Measurements from ENCODE around the gene CRACR2B.

Gene CRACR2B

GRCh38 chr11:827897-828192 lies at the start of gene CRACR2B:
Gene CRACR2B (plus strand): TSS chr11:827919. CDS start chr11:828608, 689 bp downstream.
- no peak for DNase-seq

GRCh38 chr11:778976-779954 lies 48.5 kb upstream of the CRACR2B start:
- no peak for DNase-seq

DNA sequence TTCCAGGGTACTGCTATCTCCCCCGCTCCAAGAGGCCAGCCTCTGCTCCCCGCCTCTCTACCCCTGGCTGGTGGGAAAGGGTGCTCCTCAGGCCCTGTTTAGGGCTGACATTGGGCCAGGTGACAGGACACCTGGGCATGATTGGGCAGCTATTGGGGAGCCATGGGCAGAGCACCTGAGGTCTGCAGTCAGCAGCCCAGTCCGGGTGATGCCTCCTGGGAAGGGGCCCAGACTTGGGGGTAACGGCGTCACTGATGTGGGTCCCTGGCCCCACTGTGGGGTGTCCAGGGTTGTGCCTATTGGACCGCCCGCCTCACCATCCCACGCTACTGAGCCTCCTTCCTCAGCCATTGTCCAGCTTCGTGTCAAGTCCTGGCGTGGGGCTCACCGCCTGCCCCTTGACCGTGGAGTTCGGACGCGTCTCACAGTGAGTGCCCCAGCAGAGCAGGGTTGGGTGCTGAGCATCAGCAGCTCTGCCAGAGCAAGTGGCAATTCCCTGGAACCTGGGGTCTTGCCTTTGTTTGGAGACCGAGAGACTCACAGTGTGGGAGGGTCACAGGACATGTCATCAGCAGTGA lies 47.7 kb upstream of the CRACR2B start:
- DNase-seq = no peak

DNA sequence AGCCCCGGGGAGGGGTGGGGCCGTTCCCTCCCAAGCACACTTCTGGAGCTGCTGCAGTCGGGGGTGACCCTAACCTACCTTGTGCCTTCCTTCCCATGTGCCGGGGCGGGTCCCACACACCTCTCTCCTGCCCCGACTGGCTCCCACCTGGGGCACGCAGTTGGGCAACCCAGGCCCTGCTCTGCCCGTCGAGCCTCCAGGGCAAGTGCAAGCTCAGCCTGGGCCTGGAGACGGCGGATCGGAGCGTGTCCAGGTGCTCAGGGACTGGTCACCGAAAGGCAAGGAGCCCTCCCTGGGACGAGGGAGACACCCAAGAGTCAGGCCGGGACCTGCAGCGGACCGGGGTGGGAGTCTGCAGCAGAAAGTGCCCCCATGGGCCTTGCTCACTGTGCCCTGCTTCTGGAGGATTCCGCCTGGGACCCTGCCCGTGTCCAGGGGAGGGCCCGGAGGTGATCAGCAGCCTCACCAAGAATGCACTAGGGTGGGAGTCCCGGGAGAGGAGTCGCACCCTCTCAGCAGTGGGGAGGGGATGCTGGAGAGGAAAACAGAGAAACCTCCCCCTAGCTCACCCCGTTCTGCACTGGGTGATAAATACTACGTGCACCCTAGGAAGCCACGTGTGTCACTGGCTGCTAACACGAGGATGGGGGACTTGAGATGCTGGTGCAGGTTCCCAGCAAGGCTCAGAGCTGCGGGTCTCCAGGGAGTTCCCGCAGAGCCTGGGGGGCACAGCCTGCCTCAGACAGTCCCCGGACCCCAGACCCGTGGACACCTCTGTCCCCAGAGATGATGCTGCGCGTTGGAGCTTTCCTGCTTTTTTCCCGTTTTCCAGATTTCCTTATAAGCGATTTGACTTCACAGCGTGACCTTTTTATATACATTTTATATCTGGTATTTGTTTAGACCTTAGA lies 45.2 kb upstream of the CRACR2B start:
- no peak for DNase-seq

- DNase-seq = peak; percentile 37
Observed at GRCh38 chr11:783581-784015, 44.1 kb upstream of the CRACR2B start.

DNA sequence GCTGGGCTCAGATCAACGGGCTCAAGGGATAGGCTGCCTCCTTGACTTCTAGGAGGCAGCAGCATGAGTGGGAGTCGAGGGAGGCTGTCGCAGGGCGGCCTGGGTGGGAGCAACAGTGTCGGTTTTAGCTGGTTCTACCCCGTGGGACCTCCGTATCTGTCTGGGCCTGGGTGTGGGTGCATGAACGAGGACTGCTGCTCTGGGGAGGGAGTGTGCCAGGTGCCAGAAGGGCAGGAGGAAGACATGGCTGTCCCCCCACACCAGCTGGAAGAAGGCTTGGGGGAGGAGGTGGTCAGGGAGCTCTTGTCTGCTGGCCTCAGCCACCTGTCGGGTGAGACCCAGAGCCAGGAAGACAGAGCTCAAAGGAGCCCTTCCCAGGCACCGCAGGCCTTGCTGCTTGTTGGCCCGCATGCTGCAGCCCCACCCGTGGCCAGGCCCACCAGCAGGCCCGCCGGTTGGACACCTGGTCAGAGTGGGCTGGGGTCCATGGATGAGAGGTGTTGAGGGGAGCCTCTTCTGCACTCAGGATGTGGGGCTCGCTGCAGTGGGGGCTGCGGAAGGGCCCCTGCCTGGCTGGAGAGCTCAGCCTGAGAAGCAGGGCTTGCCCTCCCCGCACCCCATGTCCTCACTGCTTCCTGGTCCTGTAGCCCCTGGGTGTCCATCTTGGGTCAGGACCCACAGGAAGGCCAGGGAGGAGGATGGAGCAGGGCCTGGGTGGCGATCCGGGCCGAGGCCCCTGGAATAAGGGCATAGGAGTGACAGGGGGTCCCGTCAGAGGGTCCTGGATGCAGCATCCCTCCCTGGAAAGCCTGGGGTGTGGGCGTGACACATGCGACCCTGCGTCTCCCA lies 41.3 kb upstream of the CRACR2B start:
- DNase-seq = no peak

DNA sequence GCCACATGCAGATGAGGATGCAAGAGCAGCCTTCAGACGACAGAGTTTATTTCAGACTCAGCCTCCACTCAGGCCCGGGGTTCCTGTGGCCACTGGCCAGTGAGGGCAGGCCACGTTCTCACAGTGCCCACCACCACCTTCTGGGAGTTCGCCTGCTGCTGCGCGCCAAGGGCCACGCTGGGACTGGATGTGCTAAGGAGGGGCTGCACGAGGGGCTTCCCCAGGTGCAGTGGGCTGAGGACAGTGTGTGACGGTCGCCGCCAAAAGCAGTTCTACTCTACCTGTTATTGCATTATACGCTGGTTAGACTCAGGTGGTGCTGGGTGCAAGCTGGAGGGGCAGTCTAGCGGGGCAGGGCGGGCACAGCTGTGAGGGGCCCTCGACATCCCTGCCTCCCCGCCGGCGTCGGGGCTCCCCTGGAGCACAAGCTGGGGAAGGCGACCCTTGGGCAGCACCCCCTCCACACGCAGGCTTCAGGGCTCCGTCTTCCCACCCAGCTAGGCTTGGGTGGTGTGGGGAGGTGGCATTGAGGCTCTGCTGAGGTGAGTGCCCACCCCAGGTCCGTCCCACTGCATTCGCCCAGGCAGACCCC lies 40.5 kb upstream of the CRACR2B start:
- no peak for DNase-seq

DNA sequence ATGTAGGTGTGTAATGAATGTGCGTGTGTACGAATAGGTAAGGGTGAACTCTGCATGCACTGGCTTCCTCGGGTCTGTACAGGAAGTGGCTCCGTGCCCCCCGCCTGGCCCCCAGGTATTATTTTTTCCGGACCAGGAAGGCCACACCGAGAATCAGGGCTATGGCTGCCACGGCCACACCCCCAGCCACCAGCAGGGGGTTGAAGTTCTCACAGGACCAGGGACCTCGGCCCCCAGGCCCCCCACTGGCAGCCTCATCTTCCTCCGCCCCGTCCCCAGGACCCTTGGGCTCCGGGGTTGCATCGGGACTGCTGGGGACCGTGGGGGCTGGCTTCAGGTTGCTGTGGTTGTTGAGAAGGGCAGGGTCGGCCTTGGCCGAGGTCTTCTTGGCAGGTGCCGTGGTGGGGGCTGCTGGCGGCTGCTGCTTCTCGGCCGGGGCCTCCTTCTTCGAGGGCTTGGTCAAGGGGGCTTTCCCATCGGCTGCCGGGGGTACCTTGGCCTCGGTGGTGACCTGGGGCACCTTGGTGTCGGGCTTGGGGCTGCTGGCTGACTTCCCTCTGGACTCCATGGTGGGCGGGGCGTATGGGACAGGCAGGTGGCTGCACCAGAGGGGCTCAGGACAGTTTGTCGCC lies 39.6 kb upstream of the CRACR2B start:
- no peak for DNase-seq

GRCh38 chr11:788953-789940 lies 38.5 kb upstream of the CRACR2B start:
- no peak for DNase-seq

DNA sequence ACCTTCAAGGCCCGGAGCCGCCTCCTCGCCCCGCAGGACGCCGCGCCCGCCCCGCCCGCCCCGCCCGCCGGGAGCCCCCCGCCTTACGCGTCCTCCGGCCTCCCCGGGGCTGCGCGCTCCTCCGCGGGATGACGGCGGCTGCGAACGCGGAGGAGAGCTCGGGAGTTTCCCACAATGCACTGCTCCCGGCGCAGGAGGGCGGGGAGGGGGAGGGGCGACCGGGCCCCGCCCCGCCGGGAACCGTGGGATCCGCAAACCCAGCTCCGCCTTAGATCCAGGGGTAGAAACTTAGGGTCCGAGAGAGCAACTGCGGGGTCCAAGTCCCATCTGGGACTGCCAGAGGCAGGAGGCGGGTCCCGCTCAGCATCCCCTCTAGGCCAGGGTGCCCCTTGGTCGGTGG lies 37.8 kb upstream of the CRACR2B start, which contains the start of gene CEND1:
Gene CEND1, minus strand, starts transcription at position 148 of the 400 bp plus-strand sequence. CDS start 1,514 bp downstream, outside the sequence.
- DNase-seq = peak; percentile 74

GRCh38 chr11:790721-791564 lies 36.8 kb upstream of the CRACR2B start:
- no peak for DNase-seq

DNA sequence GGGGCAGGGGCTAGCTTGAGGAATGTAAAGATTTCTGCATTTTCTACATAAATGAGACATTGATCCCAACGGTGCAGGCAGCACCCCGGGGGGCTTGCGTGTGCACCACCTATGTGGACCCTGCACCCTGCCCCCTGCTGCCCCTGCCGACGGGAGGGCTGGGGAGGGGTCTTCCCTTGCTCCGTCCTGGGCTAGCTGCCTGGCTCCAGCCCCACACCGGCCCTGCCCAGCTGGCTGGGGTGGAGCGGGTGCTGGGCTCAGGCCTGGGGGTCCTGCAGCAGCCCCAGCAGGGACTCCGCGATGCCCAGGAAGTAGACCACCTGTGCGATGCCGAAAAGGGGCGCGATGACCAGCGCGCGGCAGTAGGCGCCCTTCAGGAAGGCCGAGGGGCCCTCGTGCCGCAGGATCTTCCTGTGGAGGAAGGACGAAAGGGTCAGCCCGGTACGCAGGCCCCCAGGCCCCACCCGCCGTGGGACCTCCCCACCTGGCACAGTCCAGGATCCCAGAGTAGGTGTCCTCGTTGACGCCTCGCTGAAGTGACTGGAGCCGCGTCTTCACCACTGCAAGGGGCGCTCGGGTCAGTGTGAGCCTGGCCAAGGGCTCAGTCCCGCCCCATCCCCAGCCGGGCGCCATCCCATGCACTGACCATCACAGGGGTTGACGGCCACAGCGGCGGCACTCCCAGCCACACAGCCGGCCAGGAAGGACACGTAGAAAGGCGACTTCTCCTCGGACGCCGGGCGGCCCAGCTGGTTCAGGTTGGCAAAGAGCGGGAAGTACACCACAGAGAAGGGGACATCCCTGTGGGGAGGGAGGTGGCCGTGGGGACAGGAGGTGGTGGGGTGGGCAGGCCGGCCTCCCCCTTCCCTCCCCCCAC lies 35.8 kb upstream of the CRACR2B start:
- DNase-seq = no peak

DNA sequence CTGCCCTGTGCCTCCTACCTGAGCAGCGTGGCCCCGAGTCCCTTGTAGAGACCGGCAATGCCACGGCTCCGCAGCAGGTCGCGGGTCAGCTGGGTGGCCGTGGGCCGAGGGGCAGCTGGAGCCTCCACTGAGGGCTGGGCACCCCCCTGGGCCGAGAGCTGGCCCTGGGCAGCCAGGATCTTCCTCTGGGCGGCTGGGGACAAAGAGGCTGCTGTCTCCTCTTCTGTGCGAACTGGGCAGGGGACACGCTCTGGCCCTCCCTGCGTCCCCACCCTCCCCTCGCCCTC lies 35.2 kb upstream of the CRACR2B start:
- DNase-seq = no peak

DNA sequence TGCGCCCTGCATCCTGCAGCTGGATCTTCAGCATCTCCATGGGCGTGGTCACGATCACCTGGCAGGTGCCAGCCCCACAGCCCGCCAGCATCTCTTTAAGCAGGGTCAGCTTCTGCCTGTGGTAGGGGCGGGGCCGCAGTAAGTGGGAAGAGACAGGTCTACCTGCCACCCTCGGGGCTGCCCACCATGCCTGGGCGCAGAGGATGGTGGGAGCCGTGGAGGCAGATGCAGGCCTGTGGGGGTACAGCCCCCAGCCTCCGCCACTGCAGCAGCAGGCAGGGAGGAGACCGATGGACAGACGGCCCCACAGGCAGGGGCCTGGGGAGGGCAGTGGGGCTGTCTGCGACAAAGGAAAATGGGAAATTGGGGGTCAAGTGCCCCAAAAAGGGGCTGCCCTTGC lies 34.8 kb upstream of the CRACR2B start:
- no peak for DNase-seq

- no peak for DNase-seq
Observed at GRCh38 chr11:793556-793955, 34.2 kb upstream of the CRACR2B start.

- no peak for DNase-seq
Observed at GRCh38 chr11:794013-794765, 33.5 kb upstream of the CRACR2B start.
